Measurements from ENCODE around the gene CA10.

CA10 gene

GRCh38 chr17:51954232-51954765 lies 204.2 kb downstream of the CA10 start:
- TF ChIP-seq CTCF (conservative IDR thresholded peaks at IDR 0.05), result no peak

GRCh38 chr17:51951741-51952140 lies 206.8 kb downstream of the CA10 start:
- no peak overlapping the region for H3K27ac ChIP-seq
- TF ChIP-seq CTCF (conservative IDR thresholded peaks at IDR 0.05), result no peak

More at GRCh38 chr17:51954232-51954765, 204.2 kb downstream of the CA10 start:
- no peak overlapping the region for H3K27ac ChIP-seq

GRCh38 chr17:51948128-51948527 lies 210.4 kb downstream of the CA10 start:
- H3K27ac ChIP-seq, result peak overlapping the region; percentile 48; the same call in 1 of the 2 replicates
- no peak for TF ChIP-seq CTCF (conservative IDR thresholded peaks at IDR 0.05)

GRCh38 chr17:51947160-51947735 lies 211.3 kb downstream of the CA10 start:
- no peak for TF ChIP-seq CTCF (conservative IDR thresholded peaks at IDR 0.05)

GRCh38 chr17:51946311-51946710 lies 212.2 kb downstream of the CA10 start:
- H3K27ac ChIP-seq, result no peak overlapping the region
- TF ChIP-seq CTCF (conservative IDR thresholded peaks at IDR 0.05), result no peak

More at GRCh38 chr17:51947160-51947735, 211.3 kb downstream of the CA10 start:
- peak overlapping the region; percentile 48 for H3K27ac ChIP-seq

- no peak overlapping the region for H3K27ac ChIP-seq
- no peak for TF ChIP-seq CTCF (conservative IDR thresholded peaks at IDR 0.05)
These were observed 217.2 kb downstream of the CA10 start for GRCh38 chr17:51941272-51941671.

- TF ChIP-seq CTCF (conservative IDR thresholded peaks at IDR 0.05), result no peak
- no peak overlapping the region for H3K27ac ChIP-seq
These were observed 221.2 kb downstream of the CA10 start for GRCh38 chr17:51937264-51937663.

Measured in VCaP (cell line).